Neural cell (in vitro differentiated cells): ENCODE data around the gene N4BP2L1.

ENCODE experiments used
- EZH2 ChIP-seq: fragments of 200-600, 300-800 bp; shearing (Covaris generic), sonication (generic); IDR thresholded peaks from 2 replicates; pipeline ENCODE4 v1.6.1; 2014; ENCODE audit warnings: antibody characterized with exemption, low read length, borderline replicate concordance, mild to moderate bottlenecking; ENCODE audit not compliant: insufficient read depth, poor library complexity, severe bottlenecking
- MXI1 ChIP-seq: fragments of 450-650 bp; conservative IDR thresholded peaks from 2 replicates; pipeline ENCODE4 v1.6.1; 2014; ENCODE audit warnings: antibody characterized with exemption, mild to moderate bottlenecking; ENCODE audit not compliant: poor library complexity, severe bottlenecking
- TF ChIP-seq, protein P1 (sequence below): fragments of 450-650 bp; IDR thresholded peaks from 2 replicates; pipeline ENCODE4 v1.5.1; 2014; ENCODE audit warnings: antibody characterized with exemption, mild to moderate bottlenecking, moderate library complexity; ENCODE audit not compliant: poor library complexity, severe bottlenecking

DNA sequence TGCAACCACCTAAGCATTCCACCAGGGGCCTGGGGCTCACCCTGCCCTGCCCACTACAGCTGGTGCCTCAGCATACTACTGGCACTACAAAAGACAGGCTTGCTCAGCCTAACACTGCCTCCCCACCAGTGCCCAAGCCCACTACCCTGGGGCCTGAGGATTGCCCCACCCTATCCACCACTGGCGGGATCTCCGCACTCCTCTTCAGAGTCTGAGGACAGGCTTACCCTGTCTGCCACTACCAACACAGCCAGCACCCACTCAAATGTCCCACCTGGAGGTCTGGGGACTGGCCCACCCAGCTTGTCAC lies 27.6 kb upstream of the N4BP2L1 start:
- TF ChIP-seq, protein P1, sequence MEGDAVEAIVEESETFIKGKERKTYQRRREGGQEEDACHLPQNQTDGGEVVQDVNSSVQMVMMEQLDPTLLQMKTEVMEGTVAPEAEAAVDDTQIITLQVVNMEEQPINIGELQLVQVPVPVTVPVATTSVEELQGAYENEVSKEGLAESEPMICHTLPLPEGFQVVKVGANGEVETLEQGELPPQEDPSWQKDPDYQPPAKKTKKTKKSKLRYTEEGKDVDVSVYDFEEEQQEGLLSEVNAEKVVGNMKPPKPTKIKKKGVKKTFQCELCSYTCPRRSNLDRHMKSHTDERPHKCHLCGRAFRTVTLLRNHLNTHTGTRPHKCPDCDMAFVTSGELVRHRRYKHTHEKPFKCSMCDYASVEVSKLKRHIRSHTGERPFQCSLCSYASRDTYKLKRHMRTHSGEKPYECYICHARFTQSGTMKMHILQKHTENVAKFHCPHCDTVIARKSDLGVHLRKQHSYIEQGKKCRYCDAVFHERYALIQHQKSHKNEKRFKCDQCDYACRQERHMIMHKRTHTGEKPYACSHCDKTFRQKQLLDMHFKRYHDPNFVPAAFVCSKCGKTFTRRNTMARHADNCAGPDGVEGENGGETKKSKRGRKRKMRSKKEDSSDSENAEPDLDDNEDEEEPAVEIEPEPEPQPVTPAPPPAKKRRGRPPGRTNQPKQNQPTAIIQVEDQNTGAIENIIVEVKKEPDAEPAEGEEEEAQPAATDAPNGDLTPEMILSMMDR: no peak
- TF ChIP-seq EZH2: no peak
- TF ChIP-seq MXI1: no peak
